T-helper 22 cell (primary cell): ENCODE data around the gene EML1.
"Not testable (repeated sequence)": the region's sequence is repeated elsewhere in the genome, so short reads cannot be mapped to it uniquely, and the experiment has no call there.

Experiments
- DNase-seq: peaks from one replicate; pipeline ENCODE4 v3.0.0-alpha.2; 2020; ENCODE audit warnings: low read depth

Gene EML1

GRCh38 chr14:99938376-99938775 is 145.2 kb downstream of the EML1 start:
- no peak for DNase-seq

- no peak for DNase-seq
Observed at GRCh38 chr14:99938896-99939295, 145.7 kb downstream of the EML1 start.

- DNase-seq: no peak
Observed at GRCh38 chr14:99939421-99939820, 146.2 kb downstream of the EML1 start.

GRCh38 chr14:99940064-99940463 is 146.9 kb downstream of the EML1 start:
- no peak for DNase-seq

- DNase-seq: no peak
Observed at GRCh38 chr14:99941211-99941610, 148.0 kb downstream of the EML1 start.

- no peak for DNase-seq
Observed at GRCh38 chr14:99943620-99944019, 150.4 kb downstream of the EML1 start.

- DNase-seq: no peak
Observed at GRCh38 chr14:99944241-99944651, 151.0 kb downstream of the EML1 start.

- no peak for DNase-seq
Observed at GRCh38 chr14:99945732-99946651, 152.8 kb downstream of the EML1 start.

- DNase-seq: no peak
Observed at GRCh38 chr14:99946652-99947489, 153.7 kb downstream of the EML1 start.

GRCh38 chr14:99947695-99948094 is 154.5 kb downstream of the EML1 start:
- no peak for DNase-seq

GRCh38 chr14:99949011-99949732 is 156.0 kb downstream of the EML1 start:
- DNase-seq: not testable (repeated sequence)

GRCh38 chr14:99950181-99950580 is 157.0 kb downstream of the EML1 start:
- no peak for DNase-seq

- DNase-seq: no peak
Observed at GRCh38 chr14:99951085-99951484, 157.9 kb downstream of the EML1 start.

- no peak for DNase-seq
Observed at GRCh38 chr14:99952039-99952438, 158.8 kb downstream of the EML1 start.

- no peak for DNase-seq
Observed at GRCh38 chr14:99952453-99952852, 159.2 kb downstream of the EML1 start.

- DNase-seq: no peak
Observed at GRCh38 chr14:99955826-99956455, 162.7 kb downstream of the EML1 start.

GRCh38 chr14:99958380-99958779 is 165.2 kb downstream of the EML1 start:
- DNase-seq: no peak

- no peak for DNase-seq
Observed at GRCh38 chr14:99961826-99962518, 168.8 kb downstream of the EML1 start.

- DNase-seq: no peak
Observed at GRCh38 chr14:99964979-99965378, 171.8 kb downstream of the EML1 start.

- DNase-seq: no peak
Observed at GRCh38 chr14:99966037-99966835, 173.0 kb downstream of the EML1 start.
